MM.1S (cell line): Measurements from ENCODE around the gene TPTE.
"Not testable (repeated sequence)": the region's sequence is repeated elsewhere in the genome, so short reads cannot be mapped to it uniquely, and the experiment has no call there.

ENCODE experiments used
- DNase-seq: peaks from one replicate; pipeline ENCODE4 v3.0.0-alpha.2; 2015
- H2AFZ ChIP-seq: fragments of 300-600 bp; sonication (generic); 2 replicates; pipeline ENCODE4 v1.6.0; 2016; ENCODE audit warnings: antibody characterized with exemption, low read length
- H3F3A ChIP-seq: fragments of 300-600 bp; sonication (generic); 2 replicates; pipeline ENCODE4 v1.6.1; 2016; ENCODE audit warnings: mild to moderate bottlenecking, antibody characterized with exemption, low read length, moderate library complexity, mixed read lengths; ENCODE audit not compliant: insufficient read depth
- H3K27ac ChIP-seq: fragments of 300-600 bp; sonication (generic); 2 replicates; pipeline ENCODE4 v1.5.1; 2016; ENCODE audit warnings: mild to moderate bottlenecking, low read length
- H3K27me3 ChIP-seq: fragments of 300-600 bp; sonication (generic); replicated peaks from 2 replicates; pipeline ENCODE4 v1.6.0; 2016; ENCODE audit warnings: low read length; ENCODE audit not compliant: insufficient read depth
- H3K36me3 ChIP-seq: fragments of 300-600 bp; sonication (generic); replicated peaks from 2 replicates; pipeline ENCODE4 v1.6.1; 2016; ENCODE audit warnings: mild to moderate bottlenecking, low read length, mixed read lengths; ENCODE audit not compliant: insufficient read depth
- H3K4me1 ChIP-seq: fragments of 300-600 bp; sonication (generic); 2 replicates; pipeline ENCODE4 v1.6.1; 2016; ENCODE audit warnings: low read length, mixed read lengths
- H3K4me2 ChIP-seq: fragments of 300-600 bp; sonication (generic); 2 replicates; pipeline ENCODE4 v1.6.0; 2016; ENCODE audit warnings: low read depth, low read length
- H3K4me3 ChIP-seq: fragments of 300-600 bp; sonication (generic); 2 replicates; pipeline ENCODE4 v1.5.1; 2016; ENCODE audit warnings: low read length, mixed read lengths
- H3K79me2 ChIP-seq: fragments of 300-600 bp; sonication (generic); 2 replicates; pipeline ENCODE4 v1.6.1; 2016; ENCODE audit warnings: mixed run types, low read length, mixed read lengths
- H3K9ac ChIP-seq: fragments of 300-600 bp; sonication (generic); 2 replicates; pipeline ENCODE4 v1.6.1; 2016; ENCODE audit warnings: low read length, mixed read lengths
- H3K9me2 ChIP-seq: fragments of 300-600 bp; sonication (generic); replicated peaks from 2 replicates; pipeline ENCODE4 v1.6.1; 2016; ENCODE audit warnings: mild to moderate bottlenecking, low read length, mixed read lengths; ENCODE audit not compliant: insufficient read depth
- H3K9me3 ChIP-seq: fragments of 300-600 bp; sonication (generic); replicated peaks from 2 replicates; pipeline ENCODE4 v1.6.1; 2016; ENCODE audit warnings: mild to moderate bottlenecking, low read length, mixed read lengths; ENCODE audit not compliant: insufficient read depth
- H4K20me1 ChIP-seq: fragments of 300-600 bp; sonication (generic); 2 replicates; pipeline ENCODE4 v1.6.1; 2016; ENCODE audit warnings: mild to moderate bottlenecking, low read length, moderate library complexity, mixed read lengths; ENCODE audit not compliant: insufficient read depth
- CTCF ChIP-seq: fragments of 300-600 bp; sonication (generic); IDR thresholded peaks from 2 replicates; pipeline ENCODE4 v1.5.1; 2016; ENCODE audit warnings: antibody characterized with exemption, low read length, mixed read lengths
- EZH2 ChIP-seq: fragments of 300-600 bp; sonication (generic); optimal IDR thresholded peaks from 2 replicates; pipeline ENCODE3; 2017; ENCODE audit warnings: low read depth, mild to moderate bottlenecking, antibody characterized with exemption, low read length, mixed read lengths
- EZH2phosphoT487 ChIP-seq: fragments of 300-600 bp; sonication (generic); IDR thresholded peaks from 2 replicates; pipeline ENCODE4 v1.6.1; 2018; ENCODE audit warnings: antibody characterized with exemption, low read length

TPTE gene

GRCh38 chr21:10511116-10511515 is 10.3 kb upstream of the TPTE start:
- Histone ChIP-seq H3K27ac (no peak overlapping the region), H3K4me3 (no peak overlapping the region), H3K4me2 (no peak overlapping the region), H3K4me1 (no peaks in the 10 kb centered on the region), H2AFZ (no peak overlapping the region), H3K79me2 (no peaks in the 10 kb centered on the region), H3F3A (no peaks in the 10 kb centered on the region), H3K27me3 (no peaks in the 10 kb centered on the region), H4K20me1 (no peaks in the 10 kb centered on the region), H3K9me2 (no peaks in the 10 kb centered on the region; the same call in 1 of the 2 replicates), H3K36me3 (no peaks in the 10 kb centered on the region), H3K9me3 (no peaks in the 10 kb centered on the region), H3K9ac (no peak overlapping the region)
- TF ChIP-seq CTCF = no peak
- TF ChIP-seq EZH2phosphoT487 = no peak
- no peak for TF ChIP-seq EZH2
- no peak for DNase-seq

GRCh38 chr21:10516889-10517288 is 4.5 kb upstream of the TPTE start:
- not testable (repeated sequence) for H3K27me3 ChIP-seq, H2AFZ ChIP-seq, H3K79me2 ChIP-seq, H3K36me3 ChIP-seq, DNase-seq, H3K4me3 ChIP-seq, H3K4me1 ChIP-seq, H3K27ac ChIP-seq, H4K20me1 ChIP-seq, H3K9me3 ChIP-seq, H3K9ac ChIP-seq, H3K4me2 ChIP-seq, H3K9me2 ChIP-seq, H3F3A ChIP-seq

- not testable (repeated sequence) for H3K4me1 ChIP-seq, H3K36me3 ChIP-seq, H3K9me3 ChIP-seq, H3K9ac ChIP-seq, DNase-seq, H3K4me2 ChIP-seq, H4K20me1 ChIP-seq, H3K9me2 ChIP-seq, H3F3A ChIP-seq, H3K4me3 ChIP-seq, H2AFZ ChIP-seq, H3K27me3 ChIP-seq, H3K27ac ChIP-seq, H3K79me2 ChIP-seq
Observed at GRCh38 chr21:10517904-10518303, 3.5 kb upstream of the TPTE start.

GRCh38 chr21:10521835-10522500 is 585 bp downstream of the TPTE start:
- H3K79me2 ChIP-seq, H3K4me1 ChIP-seq, DNase-seq, H3K9me3 ChIP-seq, H3K4me3 ChIP-seq, H3K27me3 ChIP-seq, H3K9ac ChIP-seq, H2AFZ ChIP-seq, H3K36me3 ChIP-seq, H3F3A ChIP-seq, H3K9me2 ChIP-seq, H4K20me1 ChIP-seq, H3K4me2 ChIP-seq, H3K27ac ChIP-seq: not testable (repeated sequence)

GRCh38 chr21:10539956-10540355 is 18.6 kb downstream of the TPTE start:
- Histone ChIP-seq H3K79me2 (no peaks in the 10 kb centered on the region), H3K9me3 (no peaks in the 10 kb centered on the region), H3K4me1 (no peaks in the 10 kb centered on the region), H3K27me3 (no peaks in the 10 kb centered on the region), H2AFZ (no peak overlapping the region), H3K27ac (no peak overlapping the region), H4K20me1 (no peaks in the 10 kb centered on the region), H3K4me2 (no peak overlapping the region), H3K4me3 (no peak overlapping the region), H3K9ac (no peak overlapping the region), H3K9me2 (no peaks in the 10 kb centered on the region), H3F3A (no peaks in the 10 kb centered on the region), H3K36me3 (no peaks in the 10 kb centered on the region)
- DNase-seq = no peak
- TF ChIP-seq CTCF (no peak), EZH2phosphoT487 (no peak), EZH2 (no peak)

GRCh38 chr21:10544376-10544775 is 23.0 kb downstream of the TPTE start:
- H3K9ac ChIP-seq, H3K79me2 ChIP-seq, DNase-seq, H3K4me3 ChIP-seq, H3K36me3 ChIP-seq, H3K9me3 ChIP-seq, H3K4me1 ChIP-seq, H3F3A ChIP-seq, H3K4me2 ChIP-seq, H4K20me1 ChIP-seq, H3K27me3 ChIP-seq, H3K9me2 ChIP-seq, H2AFZ ChIP-seq, H3K27ac ChIP-seq: not testable (repeated sequence)
